Neural crest cell (in vitro differentiated cells): ENCODE data around the gene PLA2G4F. TPM values are rescaled to one million over a fixed set of nuclear protein-coding genes. Genes with fewer than 3 reads are reported as not detected.

Experiments used
- DNase-seq: peaks from one replicate; pipeline ENCODE4 v3.0.0; 2021; ENCODE audit warnings: low read depth, mixed read lengths, low spot score
- H3K27ac Mint-ChIP-seq: one replicate; pipeline ENCODE4 v1.8.0; 2021; ENCODE audit warnings: mild to moderate bottlenecking, mixed read lengths; ENCODE audit not compliant: unreplicated experiment
- H3K27me3 Mint-ChIP-seq: 2 replicates; pipeline ENCODE4 v1.8.0; 2021; ENCODE audit warnings: low read depth, mild to moderate bottlenecking, mixed read lengths
- H3K36me3 Mint-ChIP-seq: 2 replicates; pipeline ENCODE4 v1.8.0; 2021; ENCODE audit warnings: low read depth, mild to moderate bottlenecking, mixed read lengths
- H3K4me1 Mint-ChIP-seq: 2 replicates; pipeline ENCODE4 v1.8.0; 2021; ENCODE audit warnings: mixed read lengths
- H3K4me3 Mint-ChIP-seq: one replicate; pipeline ENCODE4 v1.8.0; 2021; ENCODE audit warnings: mild to moderate bottlenecking, mixed read lengths
- H3K9me3 Mint-ChIP-seq: 2 replicates; pipeline ENCODE4 v1.8.0; 2021; ENCODE audit warnings: mixed read lengths
- total RNA-seq: library from RNA; stranded (reverse); gene quantifications from 2 replicates; pipeline ENCODE4 v1.2.1, GENCODE V29; 2021
- TF ChIP-seq, protein P1 (sequence below): fragments of 200-600 bp; sonication (generic); conservative IDR thresholded peaks from 2 replicates; pipeline ENCODE4 v1.5.0; 2021; ENCODE audit warnings: antibody characterized with exemption, mild to moderate bottlenecking

The PLA2G4F gene
- total RNA-seq, 1 donor from 2014 or later: not detected

DNA sequence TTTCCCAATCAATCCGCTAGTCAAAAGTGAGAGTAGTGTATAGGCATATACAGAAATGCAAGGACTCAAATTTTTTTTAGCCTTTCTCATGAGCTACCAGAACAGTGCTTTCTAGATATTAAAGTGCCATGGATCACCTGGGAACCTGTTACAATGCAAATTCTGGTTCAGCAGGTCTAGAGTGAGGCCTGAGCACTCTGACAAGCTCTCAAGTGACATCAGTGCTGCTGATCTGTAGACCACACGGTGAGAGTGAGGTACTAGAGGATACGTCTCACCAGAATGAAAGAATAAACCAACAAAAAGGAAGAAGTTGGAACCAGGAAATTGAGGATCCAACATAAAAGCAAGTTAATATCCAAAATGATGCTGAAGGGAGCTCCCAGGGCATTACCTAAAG, 46.1 kb downstream of the PLA2G4F start:
- no peaks in the 10 kb centered on the region for H3K36me3 Mint-ChIP-seq
- H3K4me1 Mint-ChIP-seq: no peaks in the 10 kb centered on the region
- H3K9me3 Mint-ChIP-seq: peaks cover 3% of the 10 kb centered on the region
- TF ChIP-seq, protein P1, sequence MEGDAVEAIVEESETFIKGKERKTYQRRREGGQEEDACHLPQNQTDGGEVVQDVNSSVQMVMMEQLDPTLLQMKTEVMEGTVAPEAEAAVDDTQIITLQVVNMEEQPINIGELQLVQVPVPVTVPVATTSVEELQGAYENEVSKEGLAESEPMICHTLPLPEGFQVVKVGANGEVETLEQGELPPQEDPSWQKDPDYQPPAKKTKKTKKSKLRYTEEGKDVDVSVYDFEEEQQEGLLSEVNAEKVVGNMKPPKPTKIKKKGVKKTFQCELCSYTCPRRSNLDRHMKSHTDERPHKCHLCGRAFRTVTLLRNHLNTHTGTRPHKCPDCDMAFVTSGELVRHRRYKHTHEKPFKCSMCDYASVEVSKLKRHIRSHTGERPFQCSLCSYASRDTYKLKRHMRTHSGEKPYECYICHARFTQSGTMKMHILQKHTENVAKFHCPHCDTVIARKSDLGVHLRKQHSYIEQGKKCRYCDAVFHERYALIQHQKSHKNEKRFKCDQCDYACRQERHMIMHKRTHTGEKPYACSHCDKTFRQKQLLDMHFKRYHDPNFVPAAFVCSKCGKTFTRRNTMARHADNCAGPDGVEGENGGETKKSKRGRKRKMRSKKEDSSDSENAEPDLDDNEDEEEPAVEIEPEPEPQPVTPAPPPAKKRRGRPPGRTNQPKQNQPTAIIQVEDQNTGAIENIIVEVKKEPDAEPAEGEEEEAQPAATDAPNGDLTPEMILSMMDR: no peak
- H3K4me3 Mint-ChIP-seq: no peak overlapping the region
- peaks cover 14% of the 10 kb centered on the region for H3K27me3 Mint-ChIP-seq
- H3K27ac Mint-ChIP-seq: no peak overlapping the region
- no peak for DNase-seq

DNA sequence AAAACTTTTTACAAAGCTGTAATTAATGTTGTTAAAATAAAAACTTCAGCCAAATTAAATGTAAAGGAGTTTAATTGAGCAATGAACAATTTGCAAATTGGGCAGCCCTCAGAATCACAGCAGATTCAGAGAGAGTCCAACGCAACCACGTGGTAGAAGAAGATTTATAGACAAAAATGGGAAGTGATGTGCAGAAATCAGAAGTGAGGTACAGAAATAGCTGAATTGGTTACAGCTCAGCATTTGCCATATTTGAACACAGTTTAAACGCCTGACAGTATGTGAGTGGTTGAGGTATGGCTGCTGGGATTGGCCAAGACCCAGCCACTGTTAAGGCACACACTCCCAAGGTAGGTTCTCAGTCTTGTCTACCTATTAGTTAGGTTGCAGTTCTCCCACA, 47.6 kb downstream of the PLA2G4F start:
- no peaks in the 10 kb centered on the region for H3K4me1 Mint-ChIP-seq
- peaks cover 11% of the 10 kb centered on the region for H3K27me3 Mint-ChIP-seq
- no peak overlapping the region for H3K4me3 Mint-ChIP-seq
- DNase-seq: no peak
- TF ChIP-seq, protein P1: no peak
- H3K27ac Mint-ChIP-seq: no peak overlapping the region
- peaks cover 3% of the 10 kb centered on the region for H3K9me3 Mint-ChIP-seq
- H3K36me3 Mint-ChIP-seq: no peaks in the 10 kb centered on the region

DNA sequence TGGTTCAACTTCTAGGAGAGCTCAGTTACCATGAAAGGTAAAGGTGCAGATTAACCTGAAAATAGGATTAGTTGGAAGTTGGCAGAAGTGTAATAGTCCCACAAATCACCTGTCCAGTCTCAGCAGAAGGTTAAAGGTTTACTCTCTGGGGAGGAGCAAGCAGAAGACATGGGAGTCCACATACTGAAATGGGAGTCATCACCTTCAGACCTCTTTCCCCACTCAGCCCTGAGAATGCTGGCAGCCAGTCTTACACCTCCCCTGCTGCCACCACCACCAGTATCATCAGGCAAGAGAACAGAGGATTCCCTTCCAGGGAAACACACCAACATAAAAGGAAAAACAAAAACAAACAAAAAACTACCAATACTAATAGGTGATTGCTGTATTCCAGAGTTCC, 48.2 kb downstream of the PLA2G4F start:
- no peaks in the 10 kb centered on the region for H3K4me1 Mint-ChIP-seq
- DNase-seq: no peak
- no peak overlapping the region for H3K4me3 Mint-ChIP-seq
- no peaks in the 10 kb centered on the region for H3K36me3 Mint-ChIP-seq
- H3K27me3 Mint-ChIP-seq: peaks cover 11% of the 10 kb centered on the region
- TF ChIP-seq, protein P1: no peak
- no peak overlapping the region for H3K27ac Mint-ChIP-seq
- peaks cover 3% of the 10 kb centered on the region for H3K9me3 Mint-ChIP-seq

DNA sequence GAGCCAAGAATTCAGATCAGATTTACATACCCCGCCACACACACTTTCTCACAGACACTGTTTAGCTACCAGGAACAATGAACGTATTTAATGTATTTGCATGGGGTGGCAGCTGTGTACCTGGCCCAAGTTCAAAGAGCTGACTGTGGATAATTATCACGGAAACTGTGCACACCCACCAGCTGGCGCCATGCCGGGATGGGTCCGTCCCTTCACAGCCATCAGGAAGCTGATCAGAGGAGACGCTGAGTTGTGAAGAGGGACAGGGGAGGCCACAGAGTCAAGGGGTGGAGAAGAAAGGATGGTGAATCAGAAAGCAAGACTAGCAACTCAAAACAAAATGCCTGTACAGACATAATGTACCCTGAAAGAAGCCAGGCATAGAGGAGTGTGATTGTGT, 49.0 kb downstream of the PLA2G4F start:
- DNase-seq: no peak

GRCh38 chr15:42106288-42106687, 50.1 kb downstream of the PLA2G4F start:
- TF ChIP-seq, protein P1: no peak
- no peaks in the 10 kb centered on the region for H3K4me1 Mint-ChIP-seq
- no peaks in the 10 kb centered on the region for H3K36me3 Mint-ChIP-seq
- no peak overlapping the region for H3K27ac Mint-ChIP-seq
- H3K9me3 Mint-ChIP-seq: peaks cover 3% of the 10 kb centered on the region
- peaks cover 6% of the 10 kb centered on the region for H3K27me3 Mint-ChIP-seq
- DNase-seq: no peak
- H3K4me3 Mint-ChIP-seq: no peak overlapping the region

More for the DNA sequence above, 49.0 kb downstream of the PLA2G4F start:
- H3K4me3 Mint-ChIP-seq: no peak overlapping the region
- no peak overlapping the region for H3K27ac Mint-ChIP-seq
- TF ChIP-seq, protein P1: no peak
- peaks cover 8% of the 10 kb centered on the region for H3K27me3 Mint-ChIP-seq
- no peaks in the 10 kb centered on the region for H3K4me1 Mint-ChIP-seq
- H3K9me3 Mint-ChIP-seq: peaks cover 3% of the 10 kb centered on the region
- H3K36me3 Mint-ChIP-seq: no peaks in the 10 kb centered on the region
